HG03025 (cell line): ENCODE measurements around the gene RASGRF2.
"Not testable (repeated sequence)": the region's sequence is repeated elsewhere in the genome, so short reads cannot be mapped to it uniquely, and the experiment has no call there.

Experiments used
- ATAC-seq: cut with Tn5 transposase; IDR thresholded peaks from one replicate; pipeline ENCODE4 v1.9.1; 2021; ENCODE audit warnings: mild to moderate bottlenecking, moderate library complexity; ENCODE audit not compliant: unreplicated experiment, low FRiP score

Gene RASGRF2

DNA sequence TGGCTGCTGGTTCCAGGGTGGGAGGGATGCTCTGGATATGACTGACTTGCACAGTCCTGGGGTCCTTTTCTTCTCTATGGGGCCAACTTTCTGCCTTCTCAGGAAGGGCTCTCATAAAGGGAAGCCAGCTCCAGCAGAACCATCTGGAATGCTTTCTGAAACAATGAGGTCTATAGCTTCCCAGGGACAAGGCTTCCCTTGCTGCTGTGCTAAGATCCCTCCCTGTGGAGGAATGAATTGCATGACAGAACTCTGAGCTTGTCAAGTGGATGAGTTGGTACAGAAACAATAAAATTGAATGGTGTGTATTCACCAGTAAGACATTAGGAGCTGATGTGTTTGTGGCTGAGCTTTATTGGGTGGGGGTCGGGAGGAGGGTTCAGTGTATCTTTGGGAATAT is 292.7 kb downstream of the RASGRF2 start:
- ATAC-seq: no peak

DNA sequence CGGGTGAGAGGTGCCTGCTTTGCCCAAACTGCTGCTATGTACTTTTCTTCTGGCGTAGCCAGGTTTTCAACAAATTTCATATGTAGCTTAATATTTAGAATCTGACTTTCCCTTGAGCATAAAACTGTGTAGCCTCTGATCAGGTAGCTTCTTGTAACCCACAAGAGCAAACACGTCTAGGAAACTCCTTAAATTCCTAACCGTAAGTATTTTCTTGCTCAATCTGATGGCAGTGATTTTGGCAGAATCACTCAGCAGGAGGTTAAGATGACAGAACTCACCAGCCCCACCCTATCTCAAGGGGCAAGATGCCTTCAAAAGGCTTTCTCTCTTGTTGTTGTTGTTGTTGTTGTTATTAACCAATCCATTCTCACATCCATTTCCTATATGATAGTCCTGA is 293.7 kb downstream of the RASGRF2 start:
- ATAC-seq: no peak

DNA sequence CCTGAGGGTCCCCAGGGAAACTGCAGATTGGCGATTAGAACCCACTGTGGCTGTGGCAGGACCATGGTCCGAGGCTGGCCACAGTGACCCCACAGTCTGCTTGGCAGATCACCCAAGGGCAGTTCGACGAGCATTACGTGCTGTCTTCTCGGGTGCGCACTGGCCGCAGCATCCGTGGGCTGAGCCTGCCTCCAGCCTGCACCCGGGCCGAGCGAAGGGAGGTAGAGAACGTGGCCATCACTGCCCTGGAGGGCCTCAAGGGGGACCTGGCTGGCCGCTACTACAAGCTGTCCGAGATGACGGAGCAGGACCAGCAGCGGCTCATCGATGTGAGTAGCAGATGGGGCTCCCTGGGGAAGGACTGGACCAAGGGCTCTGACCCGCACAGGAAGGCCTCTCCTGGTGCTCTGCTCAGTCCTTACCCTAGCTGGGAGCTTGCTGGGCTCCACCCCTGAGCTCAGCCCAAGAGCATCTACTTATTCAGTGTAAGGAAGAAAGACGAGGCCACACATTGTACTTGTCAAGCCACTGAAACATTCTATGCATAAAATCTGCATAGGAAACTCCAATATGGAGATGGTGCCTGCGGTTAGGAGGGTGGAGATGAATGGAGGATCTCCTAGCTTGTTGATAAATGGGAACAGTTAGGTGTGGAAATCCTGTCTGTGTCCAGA is 294.9 kb downstream of the RASGRF2 start:
- ATAC-seq: no peak

DNA sequence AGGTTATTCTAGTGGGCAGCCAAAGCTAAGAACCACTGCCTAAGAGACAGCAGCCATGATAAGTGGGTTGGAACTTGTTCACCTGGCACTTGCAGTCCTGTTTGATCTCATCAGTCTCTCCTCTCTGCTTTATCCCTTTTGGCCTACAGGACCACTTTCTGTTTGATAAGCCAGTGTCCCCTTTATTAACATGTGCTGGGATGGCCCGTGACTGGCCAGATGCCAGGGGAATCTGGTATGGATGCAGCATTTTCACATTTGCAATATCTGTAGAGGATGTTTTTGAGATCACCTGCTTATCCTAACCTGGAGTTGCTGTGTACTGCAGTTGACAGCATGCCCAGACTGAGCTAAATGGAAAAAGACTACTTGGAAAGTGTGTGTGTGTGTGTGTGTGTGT is 296.6 kb downstream of the RASGRF2 start:
- ATAC-seq: no peak

DNA sequence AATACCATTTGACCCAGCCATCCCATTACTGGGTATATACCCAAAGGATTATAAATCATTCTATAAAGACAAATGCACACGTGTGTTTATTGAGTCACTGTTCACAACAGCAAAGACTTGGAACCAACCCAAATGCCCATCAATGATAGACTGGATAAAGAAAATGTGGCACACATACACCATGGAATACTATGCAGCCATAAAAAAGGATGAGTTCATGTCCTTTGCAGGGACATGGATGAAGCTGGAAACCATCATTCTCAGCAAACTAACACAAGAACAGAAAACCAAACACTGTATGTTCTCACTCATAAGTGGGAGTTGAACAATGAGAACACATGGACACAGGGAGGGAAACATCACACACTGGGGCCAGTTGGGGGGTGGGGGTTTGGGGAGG is 302.6 kb downstream of the RASGRF2 start:
- ATAC-seq: not testable (repeated sequence)

DNA sequence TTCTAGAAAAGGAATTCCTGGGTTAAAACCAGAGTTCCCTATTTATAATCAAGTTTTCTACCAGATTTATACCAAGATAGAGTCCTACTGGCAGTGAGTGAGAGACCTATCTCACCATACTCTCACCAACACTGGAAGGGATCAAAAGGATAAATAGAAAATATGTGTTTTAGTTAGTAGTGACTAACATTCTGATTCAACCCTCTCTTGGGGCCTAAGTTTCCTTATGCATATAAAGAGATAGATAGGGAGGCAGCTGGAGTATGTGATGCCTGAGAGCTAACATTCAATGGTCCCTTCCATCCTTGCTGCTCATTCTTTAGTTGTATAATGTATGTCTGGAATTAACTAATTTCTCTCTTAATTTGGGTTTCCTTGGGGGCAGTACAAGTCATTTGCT is 304.9 kb downstream of the RASGRF2 start:
- ATAC-seq: no peak

DNA sequence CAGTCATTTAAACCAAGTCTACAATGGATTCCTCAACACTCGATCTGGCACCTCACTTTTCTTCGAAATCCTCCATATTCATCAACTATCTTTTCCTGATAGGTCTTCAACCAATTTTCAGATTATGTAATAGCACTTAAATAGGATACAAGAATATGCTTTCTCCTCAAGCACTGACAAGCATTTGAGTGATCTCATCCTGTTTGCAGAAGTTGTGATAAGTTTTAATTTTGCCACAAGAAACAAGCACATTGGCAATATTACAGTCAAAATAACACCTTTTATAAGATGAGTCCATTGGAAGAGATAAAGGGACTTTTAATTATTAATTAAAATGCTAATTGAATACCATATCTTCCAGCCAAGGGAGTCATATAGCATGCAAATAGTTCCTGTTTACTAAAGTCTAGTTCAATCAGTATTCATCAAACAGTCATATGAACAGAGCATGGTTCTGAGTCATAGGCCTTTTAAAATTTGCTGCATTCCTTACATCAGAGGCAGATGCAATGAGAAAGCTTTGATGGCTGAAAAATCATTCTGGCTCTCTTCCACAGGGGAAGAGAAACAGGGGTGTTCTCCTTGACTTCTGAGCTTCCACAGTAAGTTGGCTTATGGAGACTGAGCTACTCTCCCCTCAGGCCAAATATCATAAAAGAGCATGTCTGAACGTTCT is 308.5 kb downstream of the RASGRF2 start:
- ATAC-seq: no peak

DNA sequence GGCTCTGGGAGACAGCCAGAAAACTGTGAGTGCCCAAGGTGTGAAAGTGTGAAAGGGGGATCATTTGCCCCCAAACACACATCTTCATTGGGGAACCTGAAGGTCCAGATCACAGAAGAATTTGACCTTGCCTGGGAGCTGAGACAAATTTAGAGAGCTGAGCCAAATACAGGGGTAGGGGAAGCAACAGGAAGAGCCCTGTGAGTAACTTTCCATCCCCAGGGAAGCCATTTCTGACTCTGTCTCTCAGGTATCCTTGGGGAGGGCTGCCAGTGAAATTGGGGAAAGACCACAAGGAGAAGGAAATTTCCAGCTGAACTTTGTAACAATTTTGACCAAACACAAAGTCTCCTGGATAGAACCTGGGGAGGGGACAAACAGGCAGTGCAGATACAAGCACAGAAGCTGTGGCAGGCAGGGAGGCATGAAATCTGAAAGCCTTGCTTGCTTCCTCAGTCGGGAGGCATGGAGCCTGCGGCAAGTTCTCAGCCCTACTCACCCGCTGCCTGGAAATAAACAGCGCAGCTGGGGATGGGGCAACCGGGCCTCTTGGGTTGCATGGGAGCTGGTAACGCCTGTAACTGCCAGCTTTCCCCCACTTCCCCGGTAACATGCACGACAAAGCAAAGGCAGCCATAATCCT is 309.7 kb downstream of the RASGRF2 start:
- ATAC-seq: no peak

DNA sequence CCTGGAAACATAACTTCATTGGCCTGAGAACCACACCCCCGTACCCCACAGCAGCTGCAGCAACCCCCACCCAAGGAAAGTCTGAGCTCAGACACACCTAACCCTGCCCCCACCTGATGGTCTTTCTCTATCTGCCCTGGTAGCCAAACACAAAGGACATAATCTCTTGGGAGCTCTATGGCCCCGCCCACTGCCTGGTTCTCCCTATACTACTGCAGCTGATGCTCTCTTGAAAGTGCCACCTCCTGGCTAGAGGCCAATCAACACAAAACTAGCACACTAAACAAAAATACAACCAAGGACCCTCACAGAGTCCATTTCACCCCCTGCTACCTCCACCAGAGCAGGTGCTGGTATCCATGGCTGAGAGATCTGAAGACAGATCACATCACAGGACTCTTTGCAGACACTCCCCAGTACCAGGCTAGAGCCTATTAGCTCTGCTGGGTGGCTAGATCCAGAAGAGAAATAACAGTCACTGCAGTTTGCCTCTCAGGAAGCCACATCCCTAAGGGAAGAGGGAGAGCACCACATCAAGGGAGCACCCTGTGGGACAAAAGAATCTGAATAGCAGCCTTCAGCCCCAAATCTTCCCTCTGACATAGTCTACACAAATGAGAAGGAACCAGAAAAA is 310.3 kb downstream of the RASGRF2 start:
- not testable (repeated sequence) for ATAC-seq
